GM19025 (cell line): ENCODE data around the gene TEX53.

ENCODE experiments used
- ATAC-seq: cut with Tn5 transposase; IDR thresholded peaks from one replicate; pipeline ENCODE4 v1.9.1; 2021; ENCODE audit warnings: mild to moderate bottlenecking, low read depth, moderate library complexity; ENCODE audit not compliant: unreplicated experiment

The TEX53 gene

DNA sequence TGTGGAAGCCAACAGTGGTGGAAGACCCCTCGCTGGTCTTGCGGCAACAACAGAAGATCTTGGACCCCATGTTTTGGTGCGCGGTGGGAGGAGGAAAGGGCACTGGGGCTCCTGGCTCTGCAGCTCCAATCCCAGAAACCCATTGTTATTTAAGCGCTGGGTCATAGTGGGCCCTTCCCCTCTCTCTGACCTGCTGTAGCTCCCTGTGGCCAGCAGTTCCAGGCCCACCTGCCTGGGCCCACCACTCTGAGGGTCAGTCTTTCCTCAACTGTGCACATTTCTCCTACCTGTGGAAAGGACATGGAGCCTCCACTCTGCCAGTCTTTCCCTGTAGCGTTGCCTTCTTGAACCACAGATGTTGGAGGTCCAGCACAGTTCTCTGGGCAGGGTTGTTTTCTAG lies at the start of gene TEX53:
TSS of gene TEX53 (minus strand) at position 101 of the 400 bp plus-strand sequence. CDS start at position 70, 31 bp downstream.
- ATAC-seq = no peak

DNA sequence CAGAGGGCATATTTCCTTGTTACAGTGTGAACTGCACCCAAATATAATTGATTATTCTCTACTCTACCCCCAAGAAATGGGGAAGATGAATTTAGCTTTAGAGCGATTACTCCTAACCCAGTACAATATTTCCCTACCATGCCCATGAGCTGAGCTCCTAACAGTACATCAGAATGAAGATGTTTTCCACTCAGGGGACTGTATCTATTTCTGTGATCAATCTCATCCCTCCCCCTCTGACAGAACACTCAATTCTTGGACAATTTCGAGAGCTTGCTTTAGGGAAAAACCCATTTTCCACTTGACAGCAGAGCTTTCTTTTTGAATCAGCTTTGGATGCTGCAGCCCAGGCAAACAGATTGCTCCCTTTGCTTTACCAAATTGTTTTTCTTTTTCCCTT lies 49.1 kb upstream of the TEX53 start:
- no peak for ATAC-seq

DNA sequence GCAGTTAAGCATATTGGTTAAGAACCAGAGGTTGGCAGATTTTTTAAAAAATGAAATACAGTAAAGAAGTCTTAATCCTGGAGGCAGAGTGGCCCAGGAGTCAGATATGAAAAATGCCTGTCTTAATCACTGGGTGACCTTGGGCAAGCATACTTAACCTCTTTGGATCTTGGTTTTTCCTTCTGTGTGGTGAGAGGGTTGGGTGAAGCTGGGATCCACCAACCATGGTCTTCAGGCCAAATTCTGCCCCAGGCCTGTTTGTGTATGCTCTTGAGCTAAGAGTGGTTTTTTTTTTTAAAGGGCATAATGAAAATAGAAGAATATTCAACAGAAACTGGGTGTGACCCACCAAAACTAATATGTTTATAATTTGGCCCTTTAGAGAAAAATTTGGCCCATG lies 44.4 kb upstream of the TEX53 start:
- ATAC-seq = no peak

DNA sequence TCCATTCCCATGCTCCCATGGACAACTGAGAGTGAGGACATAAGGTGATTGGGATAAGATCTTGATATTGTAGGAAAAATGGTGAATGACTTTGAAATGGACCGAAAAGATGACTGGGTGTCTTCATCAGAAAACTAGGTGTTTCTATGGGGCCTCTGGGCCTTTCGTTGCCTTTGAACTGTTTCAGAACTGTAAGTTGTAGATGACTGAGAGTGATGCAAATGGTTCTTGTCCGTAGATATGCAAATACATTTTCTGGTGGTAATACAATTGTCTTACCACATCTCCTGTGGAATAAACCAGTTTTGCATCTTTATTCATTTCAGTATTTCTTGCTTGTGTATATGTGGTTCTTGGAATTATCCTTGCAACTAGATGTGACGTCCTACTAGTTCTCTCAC lies 40.3 kb upstream of the TEX53 start:
- ATAC-seq = no peak

DNA sequence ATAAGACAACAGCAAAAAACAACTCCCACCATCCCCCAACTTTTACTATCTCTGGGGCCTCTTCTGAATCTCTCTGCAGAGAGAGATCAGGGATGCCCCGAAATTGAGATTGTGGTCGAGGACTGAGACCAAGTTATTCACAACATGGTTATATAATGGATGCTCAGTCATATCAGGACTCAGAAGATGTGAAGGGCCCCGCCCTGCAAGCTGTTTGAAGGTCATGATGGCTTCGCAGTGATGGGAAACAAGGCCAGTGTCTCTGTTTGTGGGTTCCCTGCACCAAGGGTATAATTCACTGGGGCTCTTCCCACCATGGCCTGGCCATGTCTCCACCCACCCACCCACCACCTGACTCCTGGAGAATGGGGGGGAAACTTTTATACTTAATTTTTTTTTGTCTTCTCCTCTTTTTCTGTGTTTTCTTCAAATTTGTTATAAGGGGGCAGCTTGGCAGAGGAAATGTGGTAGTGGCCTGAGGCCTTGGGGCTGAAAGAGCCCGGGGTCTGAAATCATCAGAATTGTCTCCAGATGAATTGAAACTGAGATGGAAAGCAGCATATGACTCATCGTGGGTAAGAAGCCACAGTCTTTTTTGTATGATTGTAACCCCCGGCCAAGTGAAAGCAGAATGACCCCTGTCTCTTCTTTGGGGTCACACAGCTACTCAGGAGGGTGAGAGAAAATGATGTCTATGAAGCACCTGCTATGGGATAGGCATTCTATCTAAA lies 39.4 kb upstream of the TEX53 start:
- ATAC-seq = peak; percentile 54

DNA sequence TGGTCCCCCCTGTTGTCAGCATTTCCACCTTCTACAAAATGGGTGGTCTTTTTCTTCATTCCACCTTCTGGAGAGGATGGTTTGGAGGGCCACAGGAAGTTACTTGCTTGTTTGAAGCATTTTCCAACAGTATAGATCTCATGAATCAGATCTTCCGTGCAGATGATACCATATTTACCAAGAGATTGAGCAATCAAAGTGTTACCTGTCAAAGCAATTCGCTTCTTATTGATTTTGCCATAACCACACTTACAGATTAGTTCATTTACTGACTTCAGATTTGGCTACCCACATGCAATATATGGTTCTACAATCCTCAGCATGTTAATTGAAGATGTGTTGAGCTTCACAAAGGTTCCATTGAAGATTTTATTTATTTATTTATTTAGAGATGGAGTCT lies 38.3 kb upstream of the TEX53 start:
- no peak for ATAC-seq

DNA sequence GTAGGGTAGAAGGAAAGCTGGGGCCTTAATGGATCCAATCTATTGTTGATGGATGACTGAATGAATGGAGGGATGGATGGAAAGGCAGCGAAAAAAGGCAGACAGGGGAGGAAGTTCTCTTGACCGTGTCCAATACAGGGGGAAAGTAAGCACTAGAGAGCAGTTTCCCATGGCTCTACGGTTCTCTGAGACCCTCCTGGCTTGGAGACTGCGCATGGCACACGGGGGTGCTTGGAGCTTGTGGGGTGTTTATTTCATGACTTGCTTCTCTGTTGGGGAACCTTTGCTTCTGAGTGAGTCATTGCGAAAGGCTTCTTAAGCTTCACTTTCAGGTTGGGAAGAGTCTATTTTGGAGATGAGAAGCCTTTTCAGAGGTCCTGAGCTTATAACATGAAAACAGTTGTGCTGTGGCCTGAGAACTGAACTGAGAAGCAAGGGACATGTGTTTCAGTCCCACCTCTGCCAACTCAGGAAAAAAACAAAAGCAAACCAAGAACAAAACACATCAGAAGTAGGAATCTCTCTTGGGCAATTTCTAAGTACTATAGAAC lies 37.2 kb upstream of the TEX53 start:
- ATAC-seq = peak; percentile 36

DNA sequence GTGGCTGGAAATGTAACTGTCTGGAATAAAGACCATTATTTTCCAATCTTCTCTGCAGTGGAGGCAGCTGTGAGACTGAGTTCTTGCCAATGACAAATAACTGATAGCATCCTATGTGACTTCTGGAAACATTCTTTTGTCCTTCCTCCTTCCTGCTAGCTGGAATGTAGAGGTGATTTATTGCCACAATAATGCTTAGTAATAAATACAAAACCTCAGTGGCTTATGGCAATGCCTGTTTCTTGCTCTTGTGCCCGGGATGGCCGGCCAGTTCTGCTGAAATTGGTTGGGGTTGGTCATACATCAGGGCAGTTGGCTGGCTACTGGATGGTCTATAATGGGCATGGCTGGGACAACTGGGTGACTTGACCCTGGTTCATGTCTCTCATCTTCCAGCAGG lies 36.5 kb upstream of the TEX53 start:
- ATAC-seq = no peak

DNA sequence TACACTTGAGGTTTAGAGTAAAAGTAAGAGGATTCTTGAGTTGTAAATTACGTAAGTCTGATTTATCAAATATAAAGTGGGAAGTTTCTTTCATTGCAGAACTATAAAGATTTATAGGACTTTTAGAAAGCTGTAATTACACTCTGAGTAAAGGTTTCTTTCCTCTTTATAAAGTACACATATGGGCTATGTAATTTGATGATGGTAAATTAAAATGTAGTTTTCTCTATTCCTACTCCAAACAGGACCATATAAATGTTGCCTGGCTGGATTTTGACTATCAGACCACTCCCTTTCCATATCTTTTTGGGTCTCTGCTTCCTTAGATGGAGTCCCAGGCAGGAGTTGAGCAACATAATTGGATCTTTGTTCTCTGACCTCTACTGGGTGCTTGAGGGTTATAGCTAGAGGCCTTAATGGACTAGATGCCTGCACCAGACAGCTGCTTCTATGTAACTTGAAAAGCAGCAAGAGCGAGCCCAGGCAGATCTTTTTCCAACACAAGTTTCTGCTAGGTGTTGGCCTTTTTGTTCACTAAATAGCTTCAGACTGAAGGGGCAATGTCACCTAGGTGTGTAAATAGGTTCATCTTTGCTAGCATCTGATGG lies 35.7 kb upstream of the TEX53 start:
- ATAC-seq = no peak

DNA sequence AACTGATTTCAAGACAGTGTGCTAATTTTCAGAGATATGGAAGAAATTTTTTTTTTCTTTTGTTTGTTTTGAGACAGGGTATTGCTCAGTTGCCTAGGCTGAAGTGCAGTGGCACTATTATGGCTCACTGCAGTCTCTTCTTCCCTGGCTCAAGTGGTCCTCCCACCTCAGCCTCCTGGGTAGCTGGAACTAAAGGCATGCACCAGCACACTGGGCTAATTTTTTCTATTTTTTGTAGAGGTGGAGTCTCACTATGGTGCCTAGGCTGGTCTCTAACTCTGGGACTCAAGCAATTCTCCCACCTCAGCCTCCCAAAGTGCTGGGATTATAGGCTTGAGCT lies 34.3 kb upstream of the TEX53 start:
- no peak for ATAC-seq

DNA sequence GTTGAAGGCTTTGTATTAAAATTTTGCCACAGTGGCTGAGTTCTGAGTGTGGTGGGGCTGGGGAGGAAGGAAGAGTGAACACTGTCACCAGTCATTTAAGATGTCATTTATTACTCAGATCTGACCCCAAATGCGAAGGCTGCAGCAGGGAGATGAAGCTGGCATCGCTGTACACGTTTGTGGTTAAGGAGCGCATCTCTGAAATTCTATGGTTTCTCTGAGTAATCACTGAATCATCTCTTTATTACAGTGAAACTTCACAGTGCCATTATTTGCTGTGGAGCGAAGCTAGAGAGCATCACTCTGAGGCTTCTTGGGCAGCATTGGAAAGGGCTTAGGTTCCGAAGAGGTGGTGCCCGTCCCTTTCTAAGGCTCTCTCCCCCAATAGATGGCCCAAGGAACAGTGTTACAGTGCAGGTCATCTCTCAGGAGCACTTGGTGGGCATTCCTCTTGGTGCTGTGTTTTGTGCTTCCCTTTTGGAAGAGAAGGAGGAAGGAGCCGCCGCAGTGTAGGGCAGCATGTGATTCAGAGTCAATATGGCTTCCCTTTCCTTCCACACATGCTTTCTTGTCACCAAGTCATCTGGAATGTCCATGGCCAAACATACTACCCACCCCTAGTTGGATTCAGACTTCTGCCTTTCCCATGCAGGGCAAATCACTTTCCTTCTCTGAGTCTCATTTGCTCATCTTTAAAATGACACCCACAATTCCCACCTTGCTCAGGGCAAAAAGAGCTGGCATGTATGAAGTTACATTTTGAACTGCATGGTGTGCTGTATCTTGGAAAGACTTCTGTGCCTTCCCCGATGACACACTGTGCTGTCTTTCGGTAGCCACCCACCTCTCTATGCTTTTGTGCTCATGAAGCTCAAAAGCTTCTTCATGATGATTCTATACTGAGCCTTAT lies 33.7 kb upstream of the TEX53 start:
- peak; percentile 62 for ATAC-seq

DNA sequence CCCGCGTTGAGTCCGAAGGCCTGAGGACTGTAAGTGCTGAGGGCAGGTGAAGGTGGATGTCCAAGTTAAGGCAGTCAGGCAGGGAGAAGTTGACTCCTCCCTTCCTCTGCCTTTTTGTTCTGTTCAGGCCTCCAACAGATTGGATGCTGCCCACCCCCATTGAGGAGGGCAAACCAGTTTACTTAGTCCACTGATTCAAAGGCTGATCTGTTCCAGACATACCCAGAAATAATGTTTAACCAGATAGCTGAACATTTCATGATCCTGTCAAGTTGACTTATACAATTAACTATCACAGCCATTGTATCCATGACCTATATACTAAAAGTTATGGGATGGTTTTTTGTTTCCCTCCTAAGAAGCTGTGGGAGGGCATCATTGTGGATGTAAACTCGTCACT lies 32.7 kb upstream of the TEX53 start:
- no peak for ATAC-seq

DNA sequence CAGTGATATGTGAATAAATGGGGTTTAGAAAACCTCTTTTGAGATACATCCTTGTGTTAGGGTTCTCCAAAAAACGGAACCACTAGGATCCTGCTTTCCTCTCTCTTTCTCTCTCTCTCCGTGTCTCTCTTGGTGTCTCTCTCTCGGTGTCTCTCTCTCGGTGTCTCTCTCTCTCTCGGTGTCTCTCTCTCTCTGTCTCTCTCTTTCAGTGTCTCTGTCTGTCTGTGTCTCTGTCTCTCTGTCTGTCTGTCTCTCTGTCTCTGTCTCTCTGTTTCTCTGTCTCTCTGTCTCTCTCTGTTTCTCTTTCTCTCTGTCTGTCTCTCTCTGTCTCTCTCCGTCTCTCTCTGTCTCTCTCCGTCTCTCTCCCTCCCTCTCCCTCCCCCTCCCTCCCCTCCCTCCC lies 32.2 kb upstream of the TEX53 start:
- ATAC-seq = no peak

DNA sequence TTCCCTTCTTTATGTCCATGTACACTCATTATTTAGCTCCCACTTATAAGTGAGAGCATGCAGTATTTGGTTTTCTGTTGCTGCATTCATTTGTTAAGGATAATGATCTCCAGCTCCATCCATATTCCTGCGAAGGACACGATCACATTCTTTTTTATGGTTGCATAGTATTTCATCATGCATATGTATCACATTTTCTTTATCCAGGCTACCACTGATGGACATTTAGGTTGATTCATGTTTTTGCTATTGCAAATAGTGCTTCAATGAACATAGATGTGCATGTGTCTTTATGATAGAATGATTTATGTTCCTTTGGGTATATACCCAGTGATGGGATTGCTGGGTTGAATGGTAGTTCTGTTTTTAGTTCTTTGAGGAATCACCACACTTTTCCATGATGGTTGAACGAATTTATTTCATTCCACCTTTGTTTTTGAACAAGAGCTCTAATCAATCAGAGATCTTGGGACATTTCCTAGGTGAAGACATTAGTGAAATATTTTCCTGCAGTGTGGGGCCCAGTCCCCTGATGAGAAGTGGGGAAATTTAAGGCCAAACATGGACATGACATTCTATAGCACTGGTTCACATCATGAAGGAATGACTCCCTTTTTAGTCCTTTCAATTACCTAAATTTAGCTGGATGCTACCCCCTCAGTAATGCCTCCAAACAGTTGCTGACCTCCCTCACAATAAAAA lies 31.5 kb upstream of the TEX53 start:
- no peak for ATAC-seq

DNA sequence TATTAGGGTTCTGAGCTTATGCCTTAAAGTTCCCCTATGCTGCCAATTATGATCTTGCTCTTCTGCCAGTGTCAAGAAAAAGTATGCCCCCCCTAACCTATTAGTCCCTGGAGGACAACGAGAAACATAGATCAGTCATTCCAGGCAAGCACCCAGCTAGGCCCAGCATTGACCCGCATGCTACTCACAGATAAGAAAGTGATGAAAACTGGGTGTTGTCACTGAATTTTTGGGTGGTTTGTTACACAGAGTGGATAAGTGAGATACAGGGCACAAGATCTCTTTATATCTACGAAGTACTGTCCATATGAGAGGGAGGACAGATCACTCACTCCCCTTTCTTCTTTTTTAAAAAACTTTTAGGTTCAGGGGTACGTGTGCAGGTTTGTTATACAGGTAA lies 30.8 kb upstream of the TEX53 start:
- no peak for ATAC-seq

DNA sequence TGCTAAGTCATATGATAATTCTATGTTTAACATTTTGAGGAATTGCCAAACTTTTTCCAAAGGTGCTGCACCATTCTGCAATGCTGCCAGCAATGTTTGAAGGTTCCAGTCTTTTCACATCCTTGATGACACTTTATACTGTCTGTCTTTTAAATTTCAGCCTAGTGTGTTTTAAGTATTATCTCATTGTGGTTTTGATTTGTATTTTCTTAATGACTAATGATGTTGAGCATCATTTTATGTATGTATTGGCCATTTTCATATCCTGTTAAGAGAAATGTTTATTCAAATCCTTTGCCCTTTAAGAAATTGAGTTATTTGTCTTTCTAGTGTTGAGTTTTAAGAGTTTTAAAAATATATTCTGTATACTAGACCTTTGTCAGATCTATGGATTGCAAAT lies 29.4 kb upstream of the TEX53 start:
- ATAC-seq = no peak

DNA sequence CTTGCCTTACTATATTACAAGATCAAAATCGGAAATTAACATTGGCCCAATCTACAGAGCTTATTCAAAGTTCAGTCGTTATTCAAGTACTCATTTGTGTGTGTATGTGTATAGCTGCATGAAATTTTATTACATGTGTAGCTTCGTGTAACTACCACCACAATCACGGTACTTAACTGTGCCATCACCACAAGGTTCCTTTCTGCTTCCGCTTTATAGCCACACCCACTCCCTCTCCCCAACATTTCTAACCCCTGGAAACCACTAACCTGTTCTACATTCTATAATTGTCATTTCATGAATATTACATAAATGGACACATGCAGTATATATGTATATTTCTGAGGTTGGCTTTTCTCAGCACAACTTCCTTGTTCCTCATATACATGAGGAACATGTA lies 28.3 kb upstream of the TEX53 start:
- no peak for ATAC-seq

DNA sequence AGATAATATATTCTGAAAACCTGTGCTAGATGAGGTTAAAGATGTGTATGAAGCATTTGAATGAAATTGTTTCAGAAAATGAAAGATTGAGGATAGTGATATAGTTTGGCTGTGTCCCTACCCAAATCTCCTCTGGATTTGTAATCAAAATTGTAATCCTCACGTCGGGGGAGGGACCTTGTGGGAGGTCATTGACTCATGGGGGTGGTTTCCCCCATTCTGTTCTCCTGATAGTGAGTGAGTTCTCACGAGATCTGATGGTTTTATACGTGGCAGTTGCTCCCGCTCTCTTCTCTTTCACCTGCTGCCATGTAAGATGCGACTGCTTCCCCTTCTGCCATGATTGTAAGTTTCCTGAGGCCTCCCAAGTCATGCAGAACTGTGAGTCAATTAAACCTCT lies 26.4 kb upstream of the TEX53 start:
- no peak for ATAC-seq

DNA sequence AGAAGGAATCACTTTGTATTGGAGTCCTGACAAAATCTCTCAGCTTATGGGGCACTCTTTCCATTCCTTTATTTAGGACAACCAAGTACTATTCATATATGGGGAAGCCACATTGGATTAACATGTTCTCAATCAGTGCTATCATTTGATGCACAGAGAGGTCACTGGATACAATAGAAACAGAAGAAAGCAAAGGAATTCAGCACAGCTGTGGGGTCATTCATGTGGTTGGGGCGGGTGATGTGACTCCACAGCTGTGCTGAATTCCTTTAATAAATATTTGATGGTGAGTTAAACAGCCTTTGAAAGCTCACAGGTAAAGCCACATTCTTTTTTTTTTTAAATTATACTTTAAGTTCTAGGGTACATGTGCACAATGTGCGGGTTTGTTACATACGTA lies 25.2 kb upstream of the TEX53 start:
- ATAC-seq = no peak

DNA sequence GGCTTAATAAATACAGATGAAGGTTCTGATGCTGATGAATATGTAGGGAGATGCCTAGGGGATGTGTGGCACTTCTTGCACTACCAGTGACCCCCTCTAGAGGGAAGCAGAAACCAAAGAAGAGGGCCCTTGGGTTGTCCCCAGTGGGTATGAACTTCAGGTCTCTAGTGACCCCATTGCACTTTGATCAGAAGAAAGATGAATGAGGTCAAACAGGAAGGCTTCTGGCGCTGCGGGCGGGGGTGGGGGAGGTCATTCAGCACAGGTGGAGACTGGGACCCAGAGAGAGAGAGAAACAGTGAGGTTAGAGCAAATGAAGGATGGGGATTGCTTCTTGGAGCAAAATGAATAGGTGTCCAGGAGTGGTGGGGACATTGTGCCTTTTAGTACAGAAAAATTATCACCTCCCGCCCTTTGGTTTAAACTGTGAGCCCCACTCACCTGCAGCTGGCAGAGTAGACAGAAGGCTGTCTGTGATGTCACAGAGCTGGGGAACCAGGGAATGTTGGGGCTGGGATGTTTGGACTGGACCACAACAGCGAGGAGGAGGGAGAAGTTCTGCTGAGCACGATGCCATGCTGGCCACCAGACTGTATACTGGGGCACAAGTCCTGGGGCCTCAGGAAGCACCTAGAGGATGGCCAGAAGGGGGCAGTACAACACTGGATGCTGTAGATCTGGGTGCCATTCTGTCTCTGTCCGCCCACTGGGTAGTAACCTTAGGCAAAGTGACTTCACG lies 24.2 kb upstream of the TEX53 start, which contains the start of gene TEX48:
TSS of gene TEX48 (minus strand) at position 599 of the 739 bp plus-strand sequence. CDS start 10,469 bp downstream, outside the sequence.
- ATAC-seq = no peak
